ENCODE data around the gene NOP16. TPM values are rescaled to one million over a fixed set of nuclear protein-coding genes. Genes with fewer than 3 reads are reported as not detected.

NOP16 gene
- total RNA-seq, 1 experiment from 2014 or later, result 47.9 TPM

DNA sequence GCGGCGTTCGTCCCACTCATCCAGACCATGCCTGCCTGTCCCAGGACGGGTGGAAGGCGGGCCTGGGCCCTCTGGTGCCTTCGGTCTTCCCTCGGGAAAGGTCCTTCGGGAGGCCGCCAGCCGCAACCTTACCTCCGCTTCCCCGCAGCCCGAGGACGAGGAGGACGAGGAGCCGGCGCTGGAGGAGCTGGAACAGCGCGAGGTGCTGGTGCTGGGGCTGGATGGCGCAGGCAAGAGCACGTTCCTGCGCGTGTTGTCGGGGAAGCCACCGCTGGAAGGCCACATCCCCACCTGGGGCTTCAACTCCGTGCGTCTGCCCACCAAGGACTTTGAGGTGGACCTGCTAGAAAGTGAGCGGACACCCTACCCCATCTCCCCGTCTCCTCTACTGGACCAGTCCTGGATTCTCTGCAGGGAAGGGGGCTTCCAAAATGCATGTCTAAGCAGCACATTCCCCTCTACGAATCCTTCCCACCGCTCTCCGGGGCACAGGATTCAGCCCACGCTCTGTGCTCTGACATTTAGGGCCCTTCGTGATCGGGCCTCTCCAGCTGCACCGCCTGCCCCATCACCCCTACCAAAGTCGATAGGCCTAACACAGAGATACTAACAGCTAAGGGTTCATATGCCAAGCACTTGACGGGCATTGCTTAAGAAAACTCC, 22.0 kb downstream of the NOP16 start:
- DNase-seq (ENCODE audit: low spot score), result no peak
- in situ Hi-C loops (cut with HindIII; ENCODE audit: low sequenced_read_pairs), result no loop called here

DNA sequence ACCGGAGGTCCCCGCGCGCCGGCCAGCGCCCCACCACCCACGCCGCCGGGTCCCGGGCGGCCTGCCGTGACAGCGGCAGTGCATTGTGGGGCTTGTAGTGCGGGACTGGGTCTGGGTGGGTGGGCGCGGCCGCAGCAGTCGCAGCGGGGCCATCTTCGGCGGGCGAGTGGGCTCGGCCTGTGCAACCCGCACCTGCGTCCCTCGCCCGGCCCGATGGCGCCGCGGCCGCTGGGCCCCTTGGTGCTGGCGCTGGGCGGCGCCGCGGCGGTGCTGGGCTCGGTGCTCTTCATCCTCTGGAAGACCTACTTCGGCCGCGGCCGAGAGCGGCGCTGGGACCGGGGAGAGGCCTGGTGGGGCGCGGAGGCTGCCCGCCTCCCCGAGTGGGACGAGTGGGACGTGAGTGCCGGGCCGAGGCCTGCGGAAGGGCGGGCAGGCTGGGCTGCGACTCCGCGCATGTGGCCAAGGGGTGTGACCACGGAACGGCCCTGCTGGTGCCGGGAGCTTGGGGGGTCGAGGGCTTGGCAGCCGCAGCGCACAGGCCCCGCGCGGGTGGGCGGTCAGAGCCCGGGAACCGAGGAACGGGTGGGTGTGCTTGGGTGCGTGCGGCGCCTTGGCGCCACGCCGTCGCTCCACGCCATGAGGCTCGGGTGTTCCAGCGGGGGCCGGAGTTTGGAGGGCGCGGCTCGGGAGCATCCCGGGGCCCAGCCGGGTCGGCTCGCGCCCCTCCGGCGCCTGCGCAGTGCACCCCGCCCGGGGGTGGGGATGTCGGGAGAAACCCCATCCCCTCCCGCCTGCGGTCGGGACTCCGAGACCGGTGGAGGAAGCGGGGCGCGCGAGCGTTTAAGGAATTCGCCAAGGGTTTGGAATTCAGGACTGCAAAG, 22.8 kb downstream of the NOP16 start, which contains the start of gene ARL10:
Gene ARL10 (plus strand): TSS at position 137 of the 881 bp plus-strand sequence. CDS start 77 bp downstream, at position 214.
- DNase-seq (ENCODE audit: low spot score), result peak; percentile 26
- in situ Hi-C loops (cut with HindIII; ENCODE audit: low sequenced_read_pairs), result no loop called here

DNA sequence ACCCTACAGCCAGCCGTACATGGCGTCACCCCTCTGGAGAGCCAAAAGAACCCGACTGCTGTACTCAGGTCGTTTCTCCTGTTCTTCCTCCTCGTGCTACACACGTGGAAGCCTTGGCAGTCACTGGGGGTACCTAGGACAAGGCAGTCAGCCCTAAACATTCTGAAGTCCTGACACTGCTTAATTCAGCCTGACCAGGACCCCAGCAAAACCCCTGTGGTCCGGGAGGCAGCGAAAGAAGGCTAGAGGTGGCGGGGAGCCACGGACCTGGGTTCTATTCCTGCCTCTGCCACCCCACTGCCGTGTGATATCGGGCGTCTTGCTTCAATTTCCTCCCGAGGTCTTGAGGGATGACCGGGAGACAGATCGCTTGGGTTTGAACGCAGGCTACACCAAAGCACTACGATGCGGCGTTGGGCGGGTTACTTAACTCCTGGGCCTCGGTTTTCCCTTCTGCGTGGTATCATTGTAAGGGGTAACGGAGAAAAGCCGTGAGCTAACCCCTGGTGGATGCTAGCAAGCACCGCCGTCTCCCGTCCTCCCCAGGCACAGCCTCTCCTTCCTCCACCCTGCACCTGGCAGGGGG, 23.5 kb downstream of the NOP16 start:
- in situ Hi-C loops (cut with HindIII; ENCODE audit: low sequenced_read_pairs), result no loop called here
- DNase-seq (ENCODE audit: low spot score), result peak; percentile 51

GRCh38 chr5:176362233-176362490, 26.2 kb downstream of the NOP16 start:
- in situ Hi-C loops (cut with HindIII; ENCODE audit: low sequenced_read_pairs), result no loop called here
- no peak for DNase-seq (ENCODE audit: low spot score)

- in situ Hi-C loops (cut with HindIII; ENCODE audit: low sequenced_read_pairs), result no loop called here
- DNase-seq (ENCODE audit: low spot score), result peak; percentile 92
Observed at GRCh38 chr5:176361437-176362232, 26.8 kb downstream of the NOP16 start, which contains the start of gene KIAA1191. KIAA1191 (minus strand) TSS chr5:176361764; CDS start chr5:176359508, 2,256 bp downstream.

- in situ Hi-C loops (cut with HindIII; ENCODE audit: low sequenced_read_pairs), result no loop called here
- DNase-seq (ENCODE audit: low spot score), result no peak
Observed at GRCh38 chr5:176360894-176361436, 27.4 kb downstream of the NOP16 start.

GRCh38 chr5:176359658-176360057, 28.7 kb downstream of the NOP16 start:
- DNase-seq (ENCODE audit: low spot score), result no peak
- in situ Hi-C loops (cut with HindIII; ENCODE audit: low sequenced_read_pairs), result no loop called here

GRCh38 chr5:176356179-176356566, 32.2 kb downstream of the NOP16 start:
- in situ Hi-C loops (cut with HindIII; ENCODE audit: low sequenced_read_pairs), result no loop called here
- no peak for DNase-seq (ENCODE audit: low spot score)

DNA sequence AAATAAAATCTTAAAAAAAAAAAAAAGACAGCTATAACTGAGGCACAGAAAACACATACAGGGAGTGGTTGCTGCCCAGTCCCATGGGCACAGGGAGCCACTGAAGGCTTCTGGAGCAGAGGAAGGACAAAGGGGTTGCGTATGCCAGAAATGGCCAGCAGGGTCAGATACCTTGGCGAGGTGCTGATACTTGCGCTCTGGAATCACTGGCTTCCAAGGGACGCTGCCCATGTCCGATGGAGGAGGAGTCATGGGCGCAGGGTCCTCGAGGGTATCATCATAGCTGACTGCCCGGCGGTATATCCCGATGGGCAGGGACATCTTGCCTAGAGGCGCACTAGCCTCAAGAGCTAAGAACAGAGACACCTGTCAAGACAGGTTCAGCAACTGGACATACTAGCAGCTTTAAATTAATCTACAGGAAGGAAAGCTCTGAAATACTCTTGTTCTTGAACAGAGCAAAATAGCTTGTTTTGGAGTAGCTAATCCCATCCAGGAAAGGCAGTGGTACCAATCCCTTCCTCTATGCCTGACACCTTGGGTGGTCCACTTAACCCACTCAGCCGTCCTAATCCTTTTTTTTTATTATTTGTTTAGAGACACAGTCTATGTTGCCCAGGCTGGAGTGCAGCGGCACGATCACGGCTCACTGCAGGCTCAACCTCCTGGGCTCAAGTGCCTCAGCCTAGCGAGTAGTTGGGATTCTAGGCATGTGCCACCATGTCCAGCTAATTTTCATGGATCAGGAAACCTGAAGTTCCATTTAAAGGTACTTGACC, 32.8 kb downstream of the NOP16 start:
- peak; percentile 10 for DNase-seq (ENCODE audit: low spot score)

DNA sequence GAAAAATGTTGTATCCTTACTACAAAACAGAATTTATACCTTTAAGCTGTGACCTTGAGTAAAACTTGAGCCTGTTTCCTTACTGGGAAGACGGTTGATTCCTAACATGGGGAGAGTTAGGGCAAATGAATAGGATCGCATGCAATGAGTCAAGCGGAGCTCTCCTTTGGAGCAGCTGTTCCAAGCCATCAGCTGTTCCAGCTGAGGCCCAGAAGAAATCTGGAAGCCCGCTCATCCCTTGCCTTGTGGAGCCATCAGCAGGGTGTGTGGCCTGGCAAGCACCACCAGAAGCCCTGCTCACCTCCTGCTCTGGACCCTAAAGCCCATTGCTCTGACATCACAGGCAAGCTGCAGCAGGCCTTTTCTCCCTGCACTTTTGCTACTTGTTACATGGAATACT, 34.9 kb downstream of the NOP16 start:
- DNase-seq (ENCODE audit: low spot score), result no peak
- in situ Hi-C loops (cut with HindIII; ENCODE audit: low sequenced_read_pairs), result no loop called here

More for the DNA sequence above, 32.8 kb downstream of the NOP16 start:
- in situ Hi-C loops (cut with HindIII; ENCODE audit: low sequenced_read_pairs), result no loop called here

DNA sequence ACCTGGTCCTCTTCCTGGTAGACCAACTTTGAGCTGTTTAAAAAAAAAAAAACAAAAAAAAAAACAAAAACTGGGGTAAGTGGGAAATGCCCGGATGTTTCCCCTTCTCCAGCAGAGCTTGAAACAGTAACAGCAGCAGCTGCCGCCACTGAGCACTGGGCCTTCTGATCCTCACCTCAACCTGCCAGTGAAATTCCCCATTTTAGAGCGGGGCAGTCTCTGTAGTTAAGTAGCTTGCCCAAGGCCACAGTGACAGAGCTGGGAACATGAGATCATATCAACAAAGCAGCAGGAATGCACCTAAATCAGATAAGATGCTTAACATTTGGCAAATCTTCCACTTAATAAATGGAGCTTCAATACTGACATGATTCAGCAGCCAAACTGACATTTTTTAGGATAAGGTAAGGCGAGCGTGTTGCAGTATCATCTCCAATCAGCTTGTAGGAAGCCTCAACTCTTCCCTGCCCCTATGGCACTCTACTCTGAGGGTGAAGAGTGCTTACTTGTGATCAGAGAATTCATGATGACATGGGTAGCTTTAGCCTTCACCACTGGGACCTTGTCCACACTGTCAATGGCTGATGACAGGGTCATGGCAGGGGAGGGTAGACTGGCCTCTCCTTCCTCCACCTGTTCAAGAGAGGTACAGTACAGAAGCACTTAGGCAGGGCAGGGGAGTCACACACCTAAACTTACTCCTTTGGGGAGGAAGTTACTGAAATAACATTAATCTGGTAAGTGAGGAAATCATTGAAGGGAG, 36.1 kb downstream of the NOP16 start:
- in situ Hi-C loops (cut with HindIII; ENCODE audit: low sequenced_read_pairs), result no loop called here

GRCh38 chr5:176350416-176350815, 38.0 kb downstream of the NOP16 start:
- DNase-seq (ENCODE audit: low spot score), result no peak
- in situ Hi-C loops (cut with HindIII; ENCODE audit: low sequenced_read_pairs), result no loop called here

More for the DNA sequence above, 36.1 kb downstream of the NOP16 start:
- no peak for DNase-seq (ENCODE audit: low spot score)

- DNase-seq (ENCODE audit: low spot score), result no peak
- in situ Hi-C loops (cut with HindIII; ENCODE audit: low sequenced_read_pairs), result no loop called here
Observed at GRCh38 chr5:176342766-176343458, 45.5 kb downstream of the NOP16 start.

DNA sequence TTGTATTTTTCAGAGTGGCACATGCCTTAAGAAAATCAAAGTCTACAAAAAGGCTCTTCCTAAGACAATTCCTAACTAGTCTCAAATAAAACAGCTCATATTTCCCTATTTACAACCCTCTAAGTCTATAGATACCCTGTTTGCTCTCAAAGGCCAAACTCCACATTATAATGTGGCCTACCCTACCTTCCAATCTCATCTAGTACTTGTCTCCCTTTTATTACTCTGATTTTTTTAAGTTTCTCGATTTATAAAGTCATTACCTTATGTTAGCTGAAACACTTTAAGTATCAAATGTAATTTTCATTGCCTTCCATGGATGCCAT, 46.3 kb downstream of the NOP16 start:
- in situ Hi-C loops (cut with HindIII; ENCODE audit: low sequenced_read_pairs), result no loop called here

DNA sequence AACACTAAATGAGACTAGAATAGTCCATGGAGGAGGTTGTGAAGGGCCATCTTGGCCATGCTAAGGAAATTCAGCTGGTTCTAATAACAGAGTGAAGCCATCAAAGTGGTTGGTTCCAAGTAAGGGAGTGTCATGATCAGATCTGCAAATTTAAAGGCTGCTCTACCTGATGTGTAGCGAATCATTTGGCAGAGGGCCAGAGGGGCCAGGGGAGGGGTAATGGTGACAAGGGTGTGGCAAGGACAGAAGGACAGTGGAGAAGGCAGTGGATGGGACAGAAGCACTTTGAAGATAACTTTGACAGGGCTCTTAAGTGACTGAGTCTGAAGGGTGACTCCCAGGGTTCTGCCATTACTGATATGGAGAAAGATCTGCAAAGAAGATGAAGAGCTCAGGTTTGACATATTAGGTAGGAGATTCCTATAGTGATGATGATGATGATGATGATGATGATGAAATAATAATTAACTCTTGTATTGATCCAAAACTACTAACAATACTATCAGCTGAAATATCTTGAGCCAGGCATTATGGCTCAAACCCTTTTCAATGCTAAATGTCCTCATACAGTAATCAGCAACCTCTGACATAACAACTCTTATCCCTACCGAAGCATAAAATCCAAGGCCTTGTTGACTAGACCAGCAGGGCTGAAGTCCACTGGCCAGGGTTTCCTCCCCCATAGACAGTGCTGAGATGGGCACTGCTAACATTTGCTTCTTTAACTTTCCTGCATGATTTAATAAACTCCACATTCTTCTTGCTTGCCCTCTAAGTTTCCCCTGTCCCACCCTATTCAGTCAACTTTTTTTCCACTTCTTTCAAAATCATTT, 46.9 kb downstream of the NOP16 start:
- DNase-seq (ENCODE audit: low spot score), result no peak
- in situ Hi-C loops (cut with HindIII; ENCODE audit: low sequenced_read_pairs), result no loop called here

More for the DNA sequence above, 46.3 kb downstream of the NOP16 start:
- DNase-seq (ENCODE audit: low spot score), result no peak

- in situ Hi-C loops (cut with HindIII; ENCODE audit: low sequenced_read_pairs), result no loop called here
- DNase-seq (ENCODE audit: low spot score), result no peak
Observed at GRCh38 chr5:176339304-176339703, 49.1 kb downstream of the NOP16 start.
